Fibroblast of lung (primary cell): ENCODE data around the gene PLXNB1. TPM values are rescaled to one million over a fixed set of nuclear protein-coding genes. Genes with fewer than 3 reads are reported as not detected.

ENCODE experiments used
- DNase-seq, 2 donors: peaks; one replicate each; pipeline versions ENCODE4 v3.0.0 to v3.0.0-alpha.2; 2010; ENCODE audit warnings: low read depth in 2 of 2
- H2AFZ ChIP-seq: 2 replicates; pipeline ENCODE4 v1.5.1; 2012; ENCODE audit warnings: low read length, control low read depth, inconsistent platforms
- H3K27ac ChIP-seq: 2 replicates; pipeline ENCODE4 v1.5.1; 2011; ENCODE audit warnings: low read length, control low read depth; ENCODE audit not compliant: insufficient read depth
- H3K27me3 ChIP-seq: 2 replicates; pipeline ENCODE4 v1.5.1; 2011; ENCODE audit warnings: mild to moderate bottlenecking, low read length; ENCODE audit not compliant: control insufficient read depth, insufficient read depth
- H3K36me3 ChIP-seq: 2 replicates; pipeline ENCODE4 v1.5.1; 2011; ENCODE audit warnings: low read length; ENCODE audit not compliant: control insufficient read depth, insufficient read depth
- H3K4me1 ChIP-seq: 2 replicates; pipeline ENCODE4 v1.5.1; 2011; ENCODE audit warnings: low read length; ENCODE audit not compliant: control insufficient read depth, insufficient read depth; ENCODE audit errors: extremely low read depth
- H3K4me2 ChIP-seq: 2 replicates; pipeline ENCODE4 v1.5.1; 2011; ENCODE audit warnings: low read length, control low read depth; ENCODE audit not compliant: insufficient read depth; ENCODE audit errors: extremely low read depth
- H3K4me3 ChIP-seq, 4 experiments: fragments of 200-600 bp in 1 of 4; sonication (generic) in 1 of 4; replicated peaks in 1 of 4; 2 replicates each; pipeline ENCODE4 v1.5.1; 2011 to 2016; ENCODE audit warnings: low read length in 4 of 4, low read depth in 3 of 4, mild to moderate bottlenecking in 3 of 4, control low read depth in 2 of 4, inconsistent platforms in 1 of 4, mixed read lengths in 1 of 4; ENCODE audit not compliant: insufficient read depth in 1 of 4; ENCODE audit errors: control extremely low read depth in 1 of 4
- H3K79me2 ChIP-seq: 2 replicates; pipeline ENCODE4 v1.5.1; 2012; ENCODE audit warnings: mild to moderate bottlenecking, low read length, inconsistent platforms; ENCODE audit not compliant: control insufficient read depth, insufficient read depth
- H3K9ac ChIP-seq: 2 replicates; pipeline ENCODE4 v1.5.1; 2011; ENCODE audit warnings: mild to moderate bottlenecking, low read length, control low read depth; ENCODE audit not compliant: insufficient read depth
- H3K9me3 ChIP-seq: 2 replicates; pipeline ENCODE4 v1.5.1; 2012; ENCODE audit warnings: low read depth, low read length; ENCODE audit not compliant: control insufficient read depth, insufficient read depth
- H4K20me1 ChIP-seq: 2 replicates; pipeline ENCODE4 v1.5.1; 2011; ENCODE audit warnings: low read length; ENCODE audit not compliant: control insufficient read depth, insufficient read depth; ENCODE audit errors: extremely low read depth
- EZH2 ChIP-seq: IDR thresholded peaks from 2 replicates; pipeline ENCODE4 v1.5.1; 2012; ENCODE audit warnings: low read length, control low read depth, mild to moderate bottlenecking; ENCODE audit errors: missing control alignments
- polyA plus RNA-seq, 2 donors: library from polyadenylated mRNA; depleted of rRNA in 1 of 2; stranded (reverse) in 1 of 2; unstranded in 1 of 2; fragments of >200 nt; gene quantifications; 2 replicates each; pipeline ENCODE4 v1.2.1, GENCODE V29; 2011 to 2012; ENCODE audit warnings: missing spikeins in 1 of 2
- total RNA-seq: library from RNA; depleted of rRNA; stranded (reverse); fragments of >200 nt; gene quantifications from 2 replicates; pipeline ENCODE4 v1.2.1, GENCODE V29; 2014
- TF ChIP-seq, protein P1 (sequence below), 2 donors: IDR thresholded peaks in 1 of 2; conservative IDR thresholded peaks in 1 of 2; 1 replicate in 1 of 2; 2 replicates in 1 of 2; pipeline ENCODE4 v1.5.1; 2011 to 2012; ENCODE audit warnings: low read length in 2 of 2, control low read depth in 1 of 2, inconsistent platforms in 1 of 2, low read depth in 1 of 2, mild to moderate bottlenecking in 1 of 2

Gene PLXNB1
- total and polyA plus RNA-seq, 2 donors (not counting 1 experiment from before 2014, with no cell fraction given), result 12.8 to 44.6 TPM

DNA sequence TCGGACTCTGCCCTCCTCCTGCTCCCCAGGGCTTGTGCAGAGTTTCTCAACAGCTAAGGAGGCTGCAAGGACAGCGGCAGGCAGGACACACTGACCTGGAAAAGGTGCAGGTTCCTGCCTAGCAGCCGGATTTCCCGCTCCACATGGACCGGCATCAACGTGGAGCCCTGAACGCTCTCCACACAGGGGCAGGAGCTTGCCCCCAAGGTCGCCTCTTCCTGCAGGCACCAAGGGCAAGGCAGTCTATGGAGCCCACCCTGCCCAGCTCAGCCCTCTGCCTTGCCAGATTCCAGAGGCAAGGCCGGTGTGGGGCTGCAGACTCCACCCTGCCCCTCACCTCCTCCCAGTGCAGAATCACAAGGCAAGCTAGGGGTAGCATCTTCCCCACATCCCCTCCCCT, 10.7 kb downstream of the PLXNB1 start:
- TF ChIP-seq, protein P1, sequence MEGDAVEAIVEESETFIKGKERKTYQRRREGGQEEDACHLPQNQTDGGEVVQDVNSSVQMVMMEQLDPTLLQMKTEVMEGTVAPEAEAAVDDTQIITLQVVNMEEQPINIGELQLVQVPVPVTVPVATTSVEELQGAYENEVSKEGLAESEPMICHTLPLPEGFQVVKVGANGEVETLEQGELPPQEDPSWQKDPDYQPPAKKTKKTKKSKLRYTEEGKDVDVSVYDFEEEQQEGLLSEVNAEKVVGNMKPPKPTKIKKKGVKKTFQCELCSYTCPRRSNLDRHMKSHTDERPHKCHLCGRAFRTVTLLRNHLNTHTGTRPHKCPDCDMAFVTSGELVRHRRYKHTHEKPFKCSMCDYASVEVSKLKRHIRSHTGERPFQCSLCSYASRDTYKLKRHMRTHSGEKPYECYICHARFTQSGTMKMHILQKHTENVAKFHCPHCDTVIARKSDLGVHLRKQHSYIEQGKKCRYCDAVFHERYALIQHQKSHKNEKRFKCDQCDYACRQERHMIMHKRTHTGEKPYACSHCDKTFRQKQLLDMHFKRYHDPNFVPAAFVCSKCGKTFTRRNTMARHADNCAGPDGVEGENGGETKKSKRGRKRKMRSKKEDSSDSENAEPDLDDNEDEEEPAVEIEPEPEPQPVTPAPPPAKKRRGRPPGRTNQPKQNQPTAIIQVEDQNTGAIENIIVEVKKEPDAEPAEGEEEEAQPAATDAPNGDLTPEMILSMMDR (conservative IDR thresholded peaks at IDR 0.05 in 1 of 2, IDR thresholded peaks at IDR 0.05 in 1 of 2; ENCODE audit: low read depth in 1 of 2, low read length in 2 of 2), result no peak
- no peak for TF ChIP-seq EZH2
- H3K79me2 ChIP-seq, result no peaks in the 10 kb centered on the region
- H3K9ac ChIP-seq, result no peak overlapping the region
- no peak overlapping the region for H3K4me3 ChIP-seq
- no peaks in the 10 kb centered on the region for H3K27me3 ChIP-seq
- no peak overlapping the region for H3K27ac ChIP-seq
- no peak overlapping the region for H3K4me2 ChIP-seq
- peaks cover 10% of the 10 kb centered on the region for H3K36me3 ChIP-seq
- no peak overlapping the region for H2AFZ ChIP-seq
- H4K20me1 ChIP-seq, result no peaks in the 10 kb centered on the region
- no peaks in the 10 kb centered on the region for H3K4me1 ChIP-seq
- no peaks in the 10 kb centered on the region for H3K9me3 ChIP-seq
- no peak for DNase-seq

- no peak overlapping the region for H3K27ac ChIP-seq
- no peak for DNase-seq
- TF ChIP-seq, protein P1 (conservative IDR thresholded peaks at IDR 0.05 in 1 of 2, IDR thresholded peaks at IDR 0.05 in 1 of 2; ENCODE audit: low read depth in 1 of 2, low read length in 2 of 2), result no peak
- TF ChIP-seq EZH2, result no peak
Measured at GRCh38 chr3:48418651-48419050, 11.2 kb downstream of the PLXNB1 start.

GRCh38 chr3:48418140-48418539, 11.7 kb downstream of the PLXNB1 start:
- no peak overlapping the region for H3K4me3 ChIP-seq
- H3K36me3 ChIP-seq, result peaks cover 10% of the 10 kb centered on the region
- H3K27me3 ChIP-seq, result no peaks in the 10 kb centered on the region
- H4K20me1 ChIP-seq, result no peaks in the 10 kb centered on the region
- no peaks in the 10 kb centered on the region for H3K9me3 ChIP-seq
- no peak for DNase-seq
- H3K27ac ChIP-seq, result no peak overlapping the region
- H3K79me2 ChIP-seq, result no peaks in the 10 kb centered on the region
- H3K9ac ChIP-seq, result no peak overlapping the region
- no peak for TF ChIP-seq EZH2
- TF ChIP-seq, protein P1 (conservative IDR thresholded peaks at IDR 0.05 in 1 of 2, IDR thresholded peaks at IDR 0.05 in 1 of 2; ENCODE audit: low read depth in 1 of 2, low read length in 2 of 2), result no peak
- H3K4me2 ChIP-seq, result no peak overlapping the region
- H2AFZ ChIP-seq, result no peak overlapping the region
- H3K4me1 ChIP-seq, result no peaks in the 10 kb centered on the region

More at GRCh38 chr3:48418651-48419050, 11.2 kb downstream of the PLXNB1 start:
- Histone ChIP-seq H3K9ac (no peak overlapping the region), H3K4me3 (no peak overlapping the region), H3K9me3 (no peaks in the 10 kb centered on the region), H3K79me2 (no peaks in the 10 kb centered on the region), H3K36me3 (peaks cover 10% of the 10 kb centered on the region), H3K4me1 (no peaks in the 10 kb centered on the region), H3K4me2 (no peak overlapping the region), H3K27me3 (no peaks in the 10 kb centered on the region), H4K20me1 (no peaks in the 10 kb centered on the region), H2AFZ (no peak overlapping the region)
